Memory B cell (primary cell): Measurements from ENCODE around the gene TOMM6.
"Not testable (repeated sequence)": the region's sequence is repeated elsewhere in the genome, so short reads cannot be mapped to it uniquely, and the experiment has no call there.

Experiments used
- ATAC-seq: fragments of 150-1000 bp; cut with Tn5 transposase; 2 replicates; pipeline ENCODE4 v1.10.0; 2021; ENCODE audit warnings: low read depth, mild to moderate bottlenecking, moderate library complexity
- DNase-seq, 2 donors: peaks; one replicate each; pipeline ENCODE4 v3.0.0; 2022; ENCODE audit warnings: low spot score in 2 of 2
- H3K27ac Mint-ChIP-seq: one replicate; pipeline ENCODE4 v1.8.0; 2022; ENCODE audit warnings: mild to moderate bottlenecking, moderate library complexity, mixed read lengths
- H3K27me3 Mint-ChIP-seq: one replicate; pipeline ENCODE4 v1.8.0; 2022; ENCODE audit warnings: mixed read lengths
- H3K36me3 Mint-ChIP-seq: one replicate; pipeline ENCODE4 v1.8.0; 2022; ENCODE audit warnings: mild to moderate bottlenecking, mixed read lengths
- H3K4me1 Mint-ChIP-seq: one replicate; pipeline ENCODE4 v1.8.0; 2022; ENCODE audit warnings: mixed read lengths
- H3K4me3 Mint-ChIP-seq: one replicate; pipeline ENCODE4 v1.8.0; 2022; ENCODE audit warnings: mild to moderate bottlenecking, moderate library complexity, mixed read lengths
- H3K9me3 Mint-ChIP-seq: one replicate; pipeline ENCODE4 v1.8.0; 2022; ENCODE audit warnings: mixed read lengths

TOMM6 gene

DNA sequence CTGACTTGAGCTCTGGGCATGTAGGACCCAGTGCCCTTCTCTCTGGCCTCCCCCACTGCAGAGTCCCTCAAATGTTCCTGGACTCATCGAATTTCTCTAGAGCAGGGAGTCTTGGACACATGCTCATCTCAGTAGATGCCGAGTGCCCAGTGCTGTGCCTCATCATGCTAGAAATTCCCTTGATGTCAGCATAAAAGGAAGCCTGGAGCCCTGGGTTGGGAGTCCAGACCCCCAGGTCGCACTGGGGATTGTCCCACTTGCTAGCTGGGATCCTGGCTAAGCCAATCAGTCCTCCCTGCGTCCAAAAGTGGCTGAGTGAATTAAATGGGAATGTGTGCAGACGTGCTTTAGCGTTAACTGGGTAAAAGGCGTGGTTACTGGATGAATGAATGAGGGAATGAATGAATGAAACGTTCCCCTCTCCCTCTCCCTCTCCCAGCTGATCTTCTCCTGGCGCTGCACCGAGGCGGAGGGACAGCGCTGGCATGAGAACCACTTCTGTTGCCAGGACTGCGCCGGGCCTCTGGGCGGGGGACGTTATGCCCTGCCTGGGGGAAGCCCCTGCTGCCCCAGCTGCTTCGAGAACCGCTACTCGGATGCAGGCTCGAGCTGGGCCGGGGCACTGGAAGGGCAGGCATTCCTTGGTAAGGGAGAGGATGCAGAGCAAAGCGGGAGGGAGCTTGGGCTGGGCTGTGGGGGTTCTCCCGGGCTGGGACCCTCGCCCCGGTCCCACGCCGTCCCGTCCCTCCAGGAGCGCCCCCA, 1.6 kb upstream of the TOMM6 start:
- H3K4me1 Mint-ChIP-seq, result peaks cover 24% of the 10 kb centered on the region
- no peak for ATAC-seq
- H3K36me3 Mint-ChIP-seq, result peaks cover 4% of the 10 kb centered on the region
- no peak for DNase-seq
- peak overlapping the region; percentile 94 for H3K4me3 Mint-ChIP-seq
- H3K9me3 Mint-ChIP-seq, result no peaks in the 10 kb centered on the region
- H3K27me3 Mint-ChIP-seq, result no peaks in the 10 kb centered on the region
- peak overlapping the region; percentile 97 for H3K27ac Mint-ChIP-seq

DNA sequence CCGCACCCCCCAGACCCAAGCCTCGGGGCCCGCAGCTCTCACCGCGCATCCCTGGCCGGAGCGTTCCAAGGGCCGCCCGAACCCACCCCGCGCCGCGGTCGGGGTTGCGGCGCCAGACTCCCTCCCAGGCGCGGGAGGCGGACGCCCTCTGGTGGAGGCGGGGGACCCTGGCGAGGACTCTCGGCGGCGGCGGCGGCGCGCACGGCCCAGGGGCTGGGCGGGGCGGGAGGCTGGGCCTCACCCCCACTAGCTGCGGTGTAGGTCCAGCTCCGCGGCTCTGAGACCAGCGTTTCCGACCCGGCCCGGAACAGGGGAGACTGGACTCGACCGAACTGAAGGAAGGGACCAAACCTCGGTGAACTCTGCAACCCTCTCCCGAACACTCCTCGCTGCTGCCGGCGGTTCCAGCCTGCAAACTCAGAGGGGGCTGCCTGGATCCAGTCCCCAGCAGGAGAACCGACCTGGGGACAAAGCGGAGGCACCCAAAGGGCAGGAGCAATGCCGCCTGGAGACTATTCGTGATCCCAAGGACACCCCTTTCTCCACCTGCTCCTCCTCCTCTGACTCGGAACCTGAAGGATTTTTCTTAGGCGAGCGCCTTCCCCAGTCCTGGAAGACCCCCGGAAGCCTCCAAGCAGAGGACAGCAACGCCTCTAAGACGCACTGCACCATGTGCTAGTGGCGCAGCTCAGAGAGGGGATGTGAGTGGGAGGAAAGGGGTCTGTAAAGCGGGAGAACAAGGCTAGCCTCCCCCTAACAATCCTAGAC, 859 bp upstream of the TOMM6 start:
- ATAC-seq, result peak; percentile 68
- H3K4me3 Mint-ChIP-seq, result peak overlapping the region; percentile 94

DNA sequence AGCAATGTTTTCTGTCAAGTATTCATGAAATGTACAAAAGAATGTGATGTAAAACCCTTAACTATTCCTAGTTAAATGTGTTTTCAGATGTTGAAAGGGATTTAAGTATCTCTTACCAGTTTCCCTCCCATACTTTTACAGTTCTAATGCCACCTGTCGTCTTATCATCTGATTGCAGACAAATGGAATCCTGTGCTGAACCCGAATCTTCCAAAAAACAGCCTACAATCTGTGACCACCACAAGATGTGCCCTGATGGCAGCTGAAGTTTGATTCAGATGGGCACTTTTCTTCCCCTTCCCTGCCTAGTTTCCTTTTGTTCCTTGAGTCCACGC, 1.9 kb downstream of the TOMM6 start:
- peaks cover 17% of the 10 kb centered on the region for H3K4me1 Mint-ChIP-seq
- H3K9me3 Mint-ChIP-seq, result no peaks in the 10 kb centered on the region
- ATAC-seq, result no peak
- no peaks in the 10 kb centered on the region for H3K27me3 Mint-ChIP-seq
- DNase-seq, result no peak
- peaks cover 4% of the 10 kb centered on the region for H3K36me3 Mint-ChIP-seq
- H3K4me3 Mint-ChIP-seq, result peak overlapping the region; percentile 69
- no peak overlapping the region for H3K27ac Mint-ChIP-seq

More for the DNA sequence above, 859 bp upstream of the TOMM6 start:
- peak; percentile 88 to 93 for DNase-seq
- no peaks in the 10 kb centered on the region for H3K27me3 Mint-ChIP-seq
- H3K9me3 Mint-ChIP-seq, result no peaks in the 10 kb centered on the region
- peaks cover 18% of the 10 kb centered on the region for H3K4me1 Mint-ChIP-seq
- peaks cover 4% of the 10 kb centered on the region for H3K36me3 Mint-ChIP-seq
- H3K27ac Mint-ChIP-seq, result peak overlapping the region; percentile 97

DNA sequence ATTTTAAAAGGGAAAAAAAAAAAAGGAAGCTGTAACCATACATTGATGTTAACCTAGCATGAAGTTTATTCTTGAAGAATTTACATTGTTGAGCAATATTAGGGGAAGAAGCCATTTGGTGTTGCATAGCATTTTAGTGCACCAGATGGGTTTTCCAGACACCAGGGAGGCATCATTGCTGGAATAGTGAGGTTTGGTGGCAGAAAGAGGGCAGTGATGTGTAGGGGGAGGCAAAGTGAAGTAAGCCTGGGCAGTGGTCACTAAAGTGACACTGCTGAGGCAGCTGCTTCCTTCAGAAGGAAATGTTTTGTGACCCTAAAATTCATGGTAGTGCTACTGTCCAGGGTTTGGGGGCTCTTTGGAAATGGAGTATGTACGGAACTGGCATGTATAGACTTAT, 2.6 kb downstream of the TOMM6 start:
- Mint-ChIP-seq H3K36me3 (peaks cover 6% of the 10 kb centered on the region), H3K4me3 (no peak overlapping the region), H3K4me1 (peaks cover 12% of the 10 kb centered on the region), H3K27ac (no peak overlapping the region), H3K27me3 (no peaks in the 10 kb centered on the region), H3K9me3 (no peaks in the 10 kb centered on the region)
- DNase-seq (no peak), ATAC-seq (no peak)

DNA sequence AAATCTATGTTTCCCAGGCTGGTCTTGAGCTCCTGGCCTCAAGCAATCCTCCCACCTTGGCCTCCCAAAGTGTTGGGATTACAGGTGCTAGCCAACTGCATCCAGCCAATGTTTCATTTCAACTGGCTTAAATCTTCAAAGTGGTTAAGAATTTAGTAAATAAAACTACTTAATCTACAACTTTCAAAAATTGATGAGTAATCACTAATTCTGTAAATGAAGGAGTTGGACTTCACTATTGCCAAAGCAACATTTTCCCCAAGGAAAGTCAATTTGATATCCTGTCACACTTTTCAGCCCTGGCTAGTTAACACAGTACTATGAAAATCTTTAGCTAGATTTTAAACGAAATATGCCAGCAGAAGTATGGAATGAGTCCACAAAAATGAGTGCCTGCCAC, 3.8 kb downstream of the TOMM6 start:
- no peak overlapping the region for H3K4me3 Mint-ChIP-seq
- no peak for ATAC-seq

DNA sequence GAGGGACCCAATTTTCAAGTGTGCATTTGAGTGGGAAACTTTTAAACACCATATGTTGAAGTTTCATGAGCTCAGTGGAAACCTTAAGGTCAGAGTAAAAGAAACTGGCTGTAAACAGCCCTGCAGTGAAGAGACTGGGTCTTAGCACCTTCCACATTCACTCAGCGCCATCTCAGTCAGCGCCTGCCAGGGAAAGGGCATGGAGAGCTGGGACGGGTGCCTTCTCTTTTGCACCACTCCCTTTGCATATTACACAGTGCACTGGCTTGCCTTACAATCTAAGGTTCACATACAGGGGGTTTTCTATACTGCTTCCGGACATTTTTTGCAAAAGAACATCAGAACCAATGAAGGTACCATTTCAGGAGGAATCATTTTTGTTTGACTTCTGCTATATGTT, 4.5 kb downstream of the TOMM6 start:
- no peak for DNase-seq
- Mint-ChIP-seq H3K27ac (peak overlapping the region; percentile 38), H3K36me3 (peaks cover 10% of the 10 kb centered on the region), H3K4me1 (peaks cover 6% of the 10 kb centered on the region), H3K4me3 (no peak overlapping the region), H3K9me3 (no peaks in the 10 kb centered on the region), H3K27me3 (no peaks in the 10 kb centered on the region)
- ATAC-seq, result no peak

More for the DNA sequence above, 3.8 kb downstream of the TOMM6 start:
- Mint-ChIP-seq H3K9me3 (no peaks in the 10 kb centered on the region), H3K27me3 (no peaks in the 10 kb centered on the region), H3K36me3 (peaks cover 7% of the 10 kb centered on the region), H3K27ac (peak overlapping the region; percentile 38), H3K4me1 (peaks cover 6% of the 10 kb centered on the region)
- no peak for DNase-seq

DNA sequence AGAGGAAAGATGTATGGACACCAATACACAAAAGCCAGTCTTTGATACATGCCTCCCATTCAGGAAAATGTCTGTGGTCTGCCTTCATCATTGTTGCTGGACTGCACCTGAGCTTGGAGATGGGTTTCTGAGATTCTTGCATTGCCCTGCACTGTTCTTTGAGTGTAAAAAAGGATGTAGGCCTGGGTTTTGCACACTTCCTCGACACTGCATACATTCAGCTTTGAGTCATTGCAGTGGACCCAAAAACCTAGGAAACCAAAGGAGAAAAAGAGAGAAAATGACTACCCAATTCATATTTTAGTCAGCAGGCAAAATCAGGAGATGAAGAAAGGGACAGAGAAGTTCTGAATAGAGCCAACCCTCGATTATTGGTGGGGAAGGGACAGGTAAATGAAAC, 9.0 kb downstream of the TOMM6 start:
- Mint-ChIP-seq H3K27me3 (no peaks in the 10 kb centered on the region), H3K27ac (no peak overlapping the region), H3K36me3 (peaks cover 10% of the 10 kb centered on the region), H3K4me3 (no peak overlapping the region), H3K9me3 (no peaks in the 10 kb centered on the region), H3K4me1 (no peaks in the 10 kb centered on the region)
- ATAC-seq (no peak), DNase-seq (no peak)

DNA sequence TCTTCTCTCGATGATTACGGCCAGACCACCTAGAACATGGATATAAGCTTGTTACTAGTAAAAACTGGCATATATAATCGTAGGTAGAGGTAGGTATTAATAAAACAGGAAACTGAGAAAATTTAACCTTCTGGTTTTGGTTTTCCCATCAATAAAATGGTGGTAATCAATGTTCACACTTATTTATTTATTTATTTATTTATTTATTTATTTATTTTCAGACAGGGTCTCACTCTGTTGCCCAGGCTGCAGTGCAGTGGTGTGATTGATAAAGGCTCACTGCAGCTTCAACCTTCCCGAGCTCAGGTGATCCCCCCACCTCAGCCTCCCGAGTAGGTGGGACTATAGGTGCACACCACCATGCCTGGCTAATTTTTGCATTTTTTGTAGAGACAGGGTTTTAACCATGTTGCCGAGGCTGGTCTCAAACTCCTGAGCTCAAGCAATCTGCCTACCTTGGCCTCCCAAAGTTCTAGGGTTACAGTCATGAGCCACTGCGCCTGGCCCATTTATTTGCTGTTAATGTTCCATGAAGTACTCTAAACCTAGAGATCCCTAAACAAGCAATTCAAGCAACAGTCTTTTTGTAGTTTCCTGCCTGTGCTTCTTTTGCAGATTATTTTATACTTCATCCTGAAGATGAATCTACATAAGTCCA, 11.5 kb downstream of the TOMM6 start:
- peaks cover 10% of the 10 kb centered on the region for H3K36me3 Mint-ChIP-seq
- H3K27ac Mint-ChIP-seq, result no peak overlapping the region
- ATAC-seq, result no peak
- H3K4me3 Mint-ChIP-seq, result no peak overlapping the region
- H3K27me3 Mint-ChIP-seq, result no peaks in the 10 kb centered on the region
- H3K4me1 Mint-ChIP-seq, result no peaks in the 10 kb centered on the region
- no peak for DNase-seq
- no peaks in the 10 kb centered on the region for H3K9me3 Mint-ChIP-seq

DNA sequence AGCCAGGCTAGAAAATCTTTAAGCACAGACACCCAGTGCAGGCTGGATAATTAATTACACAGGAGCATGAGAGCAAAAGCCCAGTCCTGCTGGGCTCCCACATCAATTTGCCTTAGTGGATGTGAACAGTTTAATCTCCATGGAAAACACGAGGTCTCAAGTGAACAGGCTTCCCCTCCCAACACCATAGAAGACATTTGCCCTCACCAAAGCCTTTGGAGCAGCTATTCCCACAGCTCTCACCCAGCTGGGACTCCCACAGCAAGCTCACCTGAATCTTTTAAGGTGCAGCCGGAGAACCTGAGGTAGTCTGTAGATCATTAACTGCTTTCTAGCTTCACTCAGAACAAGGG, 12.0 kb downstream of the TOMM6 start:
- no peak overlapping the region for H3K4me3 Mint-ChIP-seq
- no peaks in the 10 kb centered on the region for H3K4me1 Mint-ChIP-seq
- ATAC-seq (no peak), DNase-seq (no peak)
- no peaks in the 10 kb centered on the region for H3K27me3 Mint-ChIP-seq
- no peak overlapping the region for H3K27ac Mint-ChIP-seq
- H3K9me3 Mint-ChIP-seq, result no peaks in the 10 kb centered on the region
- peaks cover 10% of the 10 kb centered on the region for H3K36me3 Mint-ChIP-seq

DNA sequence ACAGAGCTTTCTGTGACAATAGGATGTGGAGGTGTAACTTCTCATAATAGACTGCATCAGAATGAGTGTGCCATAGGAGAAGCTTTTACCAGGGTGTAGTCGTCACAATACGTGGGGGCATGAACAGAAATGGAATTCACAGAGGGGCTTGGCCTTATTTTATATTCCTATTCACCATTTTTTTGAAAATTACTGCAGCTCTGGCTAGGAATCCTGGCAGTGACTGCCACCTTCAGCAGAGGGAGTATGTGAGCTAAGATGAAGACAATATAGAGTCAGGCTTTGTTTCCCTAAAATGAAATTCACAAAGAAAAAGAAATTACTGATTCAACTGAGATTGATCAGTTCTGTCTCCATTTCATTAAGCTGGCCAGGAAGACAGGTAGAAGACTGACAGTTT, 13.9 kb downstream of the TOMM6 start:
- H3K36me3 Mint-ChIP-seq, result peaks cover 6% of the 10 kb centered on the region
- H3K4me1 Mint-ChIP-seq, result no peaks in the 10 kb centered on the region
- no peak for DNase-seq
- H3K27me3 Mint-ChIP-seq, result no peaks in the 10 kb centered on the region
- H3K27ac Mint-ChIP-seq, result no peak overlapping the region
- no peak for ATAC-seq
- H3K4me3 Mint-ChIP-seq, result no peak overlapping the region
- no peaks in the 10 kb centered on the region for H3K9me3 Mint-ChIP-seq

DNA sequence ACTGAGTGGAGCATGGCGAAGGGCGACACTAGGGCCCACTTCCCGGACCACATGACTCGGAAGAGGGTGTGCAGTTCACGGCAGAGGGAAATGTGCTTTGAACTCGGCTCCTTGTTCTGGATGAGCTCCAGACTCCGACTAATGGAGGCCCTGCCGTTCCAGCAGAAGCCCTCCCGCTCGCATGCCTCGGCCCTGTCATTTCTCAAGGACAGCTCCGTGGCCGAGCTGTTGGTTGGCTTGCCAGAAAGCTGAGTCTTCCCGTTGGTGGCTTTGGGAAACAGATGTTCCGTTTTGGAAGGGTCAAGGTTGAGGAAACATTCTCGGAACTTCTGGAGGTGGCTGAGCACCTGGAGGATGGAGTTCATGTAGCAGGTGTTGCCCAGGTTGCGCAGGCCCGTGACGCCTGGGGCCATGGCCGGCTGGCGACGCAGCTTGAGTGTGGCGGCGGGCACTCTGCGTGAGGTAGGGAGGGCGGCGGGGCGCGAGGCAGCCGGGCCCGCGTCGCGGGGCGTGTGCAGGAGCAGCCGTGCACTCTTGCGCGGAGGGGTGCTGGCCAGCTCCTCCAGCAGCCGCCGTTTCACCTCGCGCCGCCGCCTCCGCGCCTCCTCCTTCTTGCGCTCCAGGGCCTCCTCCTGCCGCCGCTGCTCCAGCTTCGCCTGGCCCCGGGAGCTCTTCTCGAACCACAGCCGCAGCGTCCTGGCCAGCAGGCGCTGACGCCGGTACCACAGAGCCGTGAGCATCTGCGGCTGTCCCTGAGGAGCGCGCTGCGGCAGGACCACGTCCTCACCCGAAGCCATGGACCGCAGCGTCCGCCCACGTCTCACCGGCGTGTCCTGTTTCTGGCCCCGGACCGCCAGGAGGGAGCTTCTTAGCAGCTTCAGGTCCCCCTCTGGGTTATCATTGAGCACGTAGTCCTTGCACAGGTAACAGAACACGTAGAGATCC, 18.6 kb downstream of the TOMM6 start:
- DNase-seq, result no peak
- H3K27ac Mint-ChIP-seq, result no peak overlapping the region
- no peak for ATAC-seq
- H3K4me3 Mint-ChIP-seq, result no peak overlapping the region
- no peaks in the 10 kb centered on the region for H3K27me3 Mint-ChIP-seq
- no peaks in the 10 kb centered on the region for H3K9me3 Mint-ChIP-seq
- peaks cover 2% of the 10 kb centered on the region for H3K36me3 Mint-ChIP-seq
- H3K4me1 Mint-ChIP-seq, result no peaks in the 10 kb centered on the region

DNA sequence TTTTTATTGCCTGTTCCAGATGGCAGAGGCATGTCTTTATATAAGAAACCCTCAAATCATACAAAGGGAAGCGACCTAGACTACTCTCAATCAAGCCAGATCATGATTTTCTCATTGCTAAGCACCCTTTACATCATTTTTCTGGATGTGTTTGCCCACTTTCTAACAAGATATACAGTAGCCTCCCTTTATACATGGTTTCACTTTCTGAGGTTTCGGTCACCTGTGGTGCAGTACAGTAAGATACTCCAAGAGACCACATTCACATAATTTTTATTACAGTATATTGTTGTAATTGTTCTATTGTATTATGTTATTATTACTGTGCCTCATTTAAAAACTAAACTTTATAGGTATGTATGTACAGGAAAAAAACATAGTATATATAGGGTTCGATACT, 23.6 kb downstream of the TOMM6 start:
- no peak overlapping the region for H3K27ac Mint-ChIP-seq
- H3K9me3 Mint-ChIP-seq, result no peaks in the 10 kb centered on the region
- peaks cover 2% of the 10 kb centered on the region for H3K36me3 Mint-ChIP-seq
- H3K4me3 Mint-ChIP-seq, result no peak overlapping the region
- H3K4me1 Mint-ChIP-seq, result no peaks in the 10 kb centered on the region
- DNase-seq (no peak), ATAC-seq (no peak)
- no peaks in the 10 kb centered on the region for H3K27me3 Mint-ChIP-seq

DNA sequence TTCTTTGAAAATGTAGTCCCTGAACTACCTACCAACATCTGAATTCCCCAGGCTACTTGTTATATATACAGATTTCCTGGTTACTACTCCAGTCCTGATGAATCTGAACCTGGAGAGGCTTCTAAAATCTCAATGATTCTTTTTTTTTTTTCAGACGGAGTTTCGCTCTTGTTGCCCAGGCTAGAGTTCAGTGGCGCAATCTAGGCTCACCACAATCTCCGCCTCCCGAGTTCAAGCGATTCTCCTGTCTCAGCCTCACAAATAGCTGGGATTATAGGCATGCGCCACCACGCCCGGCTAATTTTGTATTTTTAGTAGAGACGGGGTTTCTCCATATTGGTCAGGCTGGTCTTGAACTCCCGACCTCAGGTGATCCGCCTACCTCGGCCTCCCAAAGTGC, 24.5 kb downstream of the TOMM6 start:
- DNase-seq, H3K27ac Mint-ChIP-seq: not testable (repeated sequence)

DNA sequence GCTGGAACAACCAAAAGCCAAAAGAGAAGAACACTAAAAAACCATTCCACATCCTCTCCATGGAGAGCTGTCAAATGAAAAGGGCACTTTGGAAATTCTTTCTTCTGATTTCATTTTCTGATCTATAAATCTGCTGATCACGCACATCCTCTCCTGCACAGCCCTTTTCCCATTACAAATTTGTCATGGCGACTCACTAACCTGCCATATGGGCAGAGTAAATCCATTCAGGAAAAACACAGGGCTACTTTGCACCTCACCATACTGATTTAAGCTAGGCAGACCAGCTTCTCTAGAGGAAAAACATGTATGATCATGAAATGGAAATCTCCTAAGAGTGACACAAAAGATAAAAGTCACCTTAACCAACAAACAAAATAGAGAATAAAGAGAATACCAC, 26.0 kb downstream of the TOMM6 start:
- Mint-ChIP-seq H3K27me3 (no peaks in the 10 kb centered on the region), H3K4me3 (no peak overlapping the region), H3K27ac (no peak overlapping the region), H3K9me3 (no peaks in the 10 kb centered on the region), H3K4me1 (no peaks in the 10 kb centered on the region), H3K36me3 (peaks cover under 1% of the 10 kb centered on the region)
- DNase-seq (no peak), ATAC-seq (no peak)

More for the DNA sequence above, 24.5 kb downstream of the TOMM6 start:
- H3K9me3 Mint-ChIP-seq, H3K27me3 Mint-ChIP-seq, ATAC-seq, H3K4me1 Mint-ChIP-seq, H3K4me3 Mint-ChIP-seq, H3K36me3 Mint-ChIP-seq: not testable (repeated sequence)
